Smooth muscle cell of the pulmonary artery (primary cell): ENCODE results near the gene RAVER1. TPM values are rescaled to one million over a fixed set of nuclear protein-coding genes. Genes with fewer than 3 reads are reported as not detected.

ENCODE experiments used
- total RNA-seq: library from RNA; depleted of rRNA; stranded (reverse); fragments of >200 nt; gene quantifications from 2 replicates; pipeline ENCODE4 v1.2.3, GENCODE V29; 2014

The RAVER1 gene, protein sequence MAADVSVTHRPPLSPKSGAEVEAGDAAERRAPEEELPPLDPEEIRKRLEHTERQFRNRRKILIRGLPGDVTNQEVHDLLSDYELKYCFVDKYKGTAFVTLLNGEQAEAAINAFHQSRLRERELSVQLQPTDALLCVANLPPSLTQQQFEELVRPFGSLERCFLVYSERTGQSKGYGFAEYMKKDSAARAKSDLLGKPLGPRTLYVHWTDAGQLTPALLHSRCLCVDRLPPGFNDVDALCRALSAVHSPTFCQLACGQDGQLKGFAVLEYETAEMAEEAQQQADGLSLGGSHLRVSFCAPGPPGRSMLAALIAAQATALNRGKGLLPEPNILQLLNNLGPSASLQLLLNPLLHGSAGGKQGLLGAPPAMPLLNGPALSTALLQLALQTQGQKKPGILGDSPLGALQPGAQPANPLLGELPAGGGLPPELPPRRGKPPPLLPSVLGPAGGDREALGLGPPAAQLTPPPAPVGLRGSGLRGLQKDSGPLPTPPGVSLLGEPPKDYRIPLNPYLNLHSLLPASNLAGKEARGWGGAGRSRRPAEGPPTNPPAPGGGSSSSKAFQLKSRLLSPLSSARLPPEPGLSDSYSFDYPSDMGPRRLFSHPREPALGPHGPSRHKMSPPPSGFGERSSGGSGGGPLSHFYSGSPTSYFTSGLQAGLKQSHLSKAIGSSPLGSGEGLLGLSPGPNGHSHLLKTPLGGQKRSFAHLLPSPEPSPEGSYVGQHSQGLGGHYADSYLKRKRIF
- 17.3 and 27.0 TPM in 2 replicates for total RNA-seq

DNA sequence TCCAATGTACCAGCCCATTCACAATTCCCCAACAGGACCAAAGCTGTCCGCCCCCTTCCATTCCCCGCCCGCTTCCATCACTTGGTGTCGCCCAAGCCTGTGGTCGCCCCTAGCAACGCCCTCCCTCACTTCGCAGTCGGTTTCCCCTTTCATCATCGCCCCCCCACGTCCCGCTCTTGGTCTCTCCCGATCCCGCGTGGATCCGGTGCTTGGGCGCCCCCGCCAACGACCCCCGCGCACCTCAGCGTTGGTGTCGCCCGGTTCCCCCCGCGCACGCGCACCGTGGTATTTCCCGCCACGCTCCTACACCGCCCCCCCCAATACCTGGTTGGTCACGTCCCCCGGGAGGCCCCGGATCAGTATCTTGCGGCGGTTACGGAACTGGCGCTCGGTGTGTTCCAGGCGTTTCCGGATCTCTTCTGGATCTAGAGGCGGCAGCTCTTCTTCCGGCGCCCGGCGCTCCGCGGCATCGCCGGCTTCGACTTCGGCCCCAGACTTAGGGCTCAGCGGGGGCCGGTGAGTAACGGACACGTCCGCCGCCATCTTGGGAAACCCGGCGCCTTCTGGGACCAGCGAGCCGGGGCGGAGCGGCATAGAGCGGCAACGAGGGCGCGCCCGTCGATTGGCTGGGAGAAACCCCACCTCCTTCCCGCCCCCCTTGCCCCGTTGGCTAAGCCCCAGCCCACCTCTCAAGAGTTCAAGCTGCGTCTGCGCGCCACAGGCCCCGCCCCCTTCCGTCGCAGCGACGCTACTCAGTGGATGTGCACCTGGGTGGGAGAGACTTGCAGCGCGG, at the start of gene RAVER1:
Gene RAVER1 (minus strand): TSS at position 565 of the 793 bp plus-strand sequence. CDS start 22 bp downstream, at position 543.

DNA sequence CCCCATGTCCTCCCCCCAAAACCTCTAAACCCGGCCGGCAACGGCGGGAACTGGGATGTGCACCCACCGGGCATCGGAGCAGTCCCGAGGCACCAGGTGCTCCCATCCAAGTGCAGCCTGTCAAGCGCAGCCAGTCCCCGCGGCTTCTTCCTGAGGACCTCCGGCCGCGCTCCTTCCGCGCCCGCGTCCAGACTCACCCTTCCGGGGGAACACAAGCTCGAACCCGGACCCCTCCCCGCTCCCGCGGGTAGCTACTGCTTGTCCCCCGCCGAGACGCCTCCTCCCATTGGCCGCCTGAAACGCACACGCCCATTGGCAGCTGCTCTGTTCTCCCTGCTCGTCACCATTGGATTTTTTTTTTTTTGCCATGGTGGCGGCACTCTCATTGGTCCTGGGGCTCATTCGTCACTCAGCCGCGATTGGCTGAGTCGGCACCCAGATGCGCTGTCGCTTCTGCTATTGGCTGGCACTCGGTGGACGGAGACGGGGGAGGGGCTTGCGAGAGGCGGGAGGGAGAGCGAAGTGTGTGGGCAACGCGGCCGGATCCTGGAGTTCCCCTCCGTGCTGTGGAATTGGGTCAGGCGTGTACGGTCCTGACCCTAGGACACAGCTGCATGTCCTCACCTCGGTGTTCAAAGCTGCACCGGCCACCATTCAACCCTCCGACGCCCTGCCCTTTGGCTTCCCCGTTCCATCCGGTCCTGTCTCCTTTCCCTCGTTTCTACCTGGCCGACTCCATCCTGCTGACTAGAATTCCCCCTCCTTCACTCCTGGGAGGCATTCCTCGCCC, 47.2 kb upstream of the RAVER1 start, which contains the start of gene TYK2:
Gene TYK2 (minus strand): TSS at position 260 of the 790 bp plus-strand sequence. CDS start 2,166 bp downstream, outside the sequence.

DNA sequence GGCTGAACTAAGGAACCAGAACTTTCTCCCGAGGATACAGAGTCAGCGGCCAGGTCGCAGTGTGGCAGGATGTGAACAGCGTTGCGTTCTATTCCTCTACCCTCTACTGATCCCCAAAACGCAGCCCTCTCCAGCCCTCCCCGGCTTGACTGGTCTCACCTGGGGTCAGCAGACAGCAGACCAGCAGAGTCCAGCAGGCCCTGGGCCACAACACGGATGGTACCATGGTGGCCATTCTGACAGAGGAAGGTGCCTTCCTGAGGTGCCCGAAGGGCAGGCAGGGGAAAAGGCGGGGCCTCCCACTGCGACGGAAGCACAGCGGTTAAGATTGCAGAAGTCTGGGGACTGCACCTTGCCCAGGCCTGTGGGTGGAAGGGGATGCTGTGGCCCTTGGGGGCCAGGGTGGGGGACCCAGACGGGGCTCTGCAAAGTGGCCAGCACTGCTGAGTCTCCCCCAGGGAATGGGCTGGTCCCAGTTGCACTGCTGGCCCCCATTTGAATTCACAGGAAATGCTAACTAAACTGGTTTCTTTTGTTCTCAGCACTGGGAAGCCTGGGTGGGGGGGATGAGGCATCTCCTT, 6.1 kb upstream of the RAVER1 start, which contains the start of gene ICAM3:
Gene ICAM3 (minus strand): TSS at position 245 of the 581 bp plus-strand sequence. CDS start 10 bp downstream, at position 235.

DNA sequence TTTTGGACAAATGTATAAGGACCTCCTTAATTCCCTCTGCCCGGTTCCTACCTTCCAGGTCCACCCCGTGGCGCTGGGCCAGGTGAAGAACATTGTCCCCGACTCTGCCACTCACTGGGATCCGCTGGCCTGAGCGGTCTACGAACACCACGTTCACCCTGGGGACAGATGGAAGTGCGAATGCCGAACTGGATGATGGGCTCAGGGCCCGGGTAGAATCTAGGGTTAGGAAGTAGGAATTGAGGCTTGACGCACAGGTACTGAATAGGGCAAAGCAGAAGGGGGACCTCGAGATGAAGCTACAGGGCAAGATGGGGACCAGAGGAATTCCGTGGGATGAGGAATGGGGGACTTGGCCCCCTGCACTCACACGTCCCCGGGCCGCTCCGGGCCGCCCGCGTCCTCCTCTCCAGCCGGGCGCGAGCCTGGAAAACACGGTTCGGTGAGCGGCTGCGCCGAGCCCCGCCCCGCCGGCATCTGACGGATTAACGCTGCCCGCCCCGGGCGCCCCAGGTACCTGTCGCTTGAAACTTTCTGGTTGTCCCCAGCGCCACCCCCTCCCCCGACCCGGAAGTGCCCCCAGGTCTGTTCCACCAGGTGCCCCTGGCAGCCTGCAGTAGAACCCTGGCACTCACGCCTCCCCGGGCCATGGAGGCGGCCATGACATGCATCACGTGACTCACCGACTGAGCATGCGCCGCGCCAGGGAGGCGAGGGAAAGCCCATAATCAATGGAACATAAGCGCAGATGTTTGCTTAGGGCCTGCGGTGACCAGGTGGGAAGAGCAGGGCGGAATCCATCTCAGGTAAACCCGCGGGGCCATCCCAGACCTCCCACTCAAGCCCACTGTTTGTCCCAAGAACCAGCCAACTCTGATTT, 17.8 kb downstream of the RAVER1 start, which contains the start of gene FDX2:
Gene FDX2 (minus strand): TSS at position 681 of the 880 bp plus-strand sequence. CDS start 19 bp downstream, at position 662.

DNA sequence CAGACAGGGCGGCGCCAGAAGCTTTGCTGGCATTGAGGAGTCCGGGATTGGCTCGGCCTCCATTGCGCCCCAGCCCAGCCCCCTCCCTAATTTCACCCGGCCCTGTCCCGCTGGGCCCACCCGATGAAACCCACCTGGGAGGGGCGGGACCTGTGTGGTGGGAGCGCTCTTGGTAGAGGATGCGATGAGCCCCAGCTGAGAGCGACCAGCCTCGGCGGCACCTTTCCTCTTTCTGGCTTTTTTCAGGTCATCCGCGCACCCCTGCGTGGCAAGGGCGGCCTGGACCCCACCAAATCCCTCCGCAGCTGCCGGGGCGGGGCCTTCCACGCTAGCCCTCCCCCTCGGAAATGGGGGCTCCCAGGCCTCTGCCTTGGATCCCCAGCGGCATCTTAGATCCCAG, 23.9 kb downstream of the RAVER1 start, which contains the start of gene ZGLP1:
Gene ZGLP1 (minus strand): TSS at position 393 of the 400 bp plus-strand sequence.

DNA sequence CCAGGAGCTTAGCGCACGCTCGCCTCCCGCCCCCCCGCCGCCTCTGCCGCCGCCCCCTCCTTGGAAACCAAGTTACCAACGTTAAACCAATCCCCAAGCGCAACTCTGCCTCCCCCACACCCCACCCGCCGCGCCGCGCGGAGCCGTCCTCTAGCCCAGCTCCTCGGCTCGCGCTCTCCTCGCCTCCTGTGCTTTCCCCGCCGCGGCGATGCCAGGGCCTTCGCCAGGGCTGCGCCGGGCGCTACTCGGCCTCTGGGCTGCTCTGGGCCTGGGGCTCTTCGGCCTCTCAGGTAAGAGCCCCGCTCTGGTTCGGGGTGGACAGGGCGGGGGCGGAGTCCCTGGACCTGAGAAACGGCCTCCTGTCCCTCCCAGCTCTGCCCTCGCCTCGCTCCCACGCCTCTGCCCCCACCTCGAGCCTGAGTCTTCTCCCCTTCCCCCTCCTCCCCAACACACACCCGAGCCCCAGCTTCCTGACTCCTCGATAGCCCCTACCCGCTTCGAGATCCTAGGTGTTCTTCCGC, 43.4 kb downstream of the RAVER1 start, which contains the start of gene ICAM5:
Gene ICAM5 (plus strand): TSS at position 117 of the 521 bp plus-strand sequence. CDS start 92 bp downstream, at position 209.

DNA sequence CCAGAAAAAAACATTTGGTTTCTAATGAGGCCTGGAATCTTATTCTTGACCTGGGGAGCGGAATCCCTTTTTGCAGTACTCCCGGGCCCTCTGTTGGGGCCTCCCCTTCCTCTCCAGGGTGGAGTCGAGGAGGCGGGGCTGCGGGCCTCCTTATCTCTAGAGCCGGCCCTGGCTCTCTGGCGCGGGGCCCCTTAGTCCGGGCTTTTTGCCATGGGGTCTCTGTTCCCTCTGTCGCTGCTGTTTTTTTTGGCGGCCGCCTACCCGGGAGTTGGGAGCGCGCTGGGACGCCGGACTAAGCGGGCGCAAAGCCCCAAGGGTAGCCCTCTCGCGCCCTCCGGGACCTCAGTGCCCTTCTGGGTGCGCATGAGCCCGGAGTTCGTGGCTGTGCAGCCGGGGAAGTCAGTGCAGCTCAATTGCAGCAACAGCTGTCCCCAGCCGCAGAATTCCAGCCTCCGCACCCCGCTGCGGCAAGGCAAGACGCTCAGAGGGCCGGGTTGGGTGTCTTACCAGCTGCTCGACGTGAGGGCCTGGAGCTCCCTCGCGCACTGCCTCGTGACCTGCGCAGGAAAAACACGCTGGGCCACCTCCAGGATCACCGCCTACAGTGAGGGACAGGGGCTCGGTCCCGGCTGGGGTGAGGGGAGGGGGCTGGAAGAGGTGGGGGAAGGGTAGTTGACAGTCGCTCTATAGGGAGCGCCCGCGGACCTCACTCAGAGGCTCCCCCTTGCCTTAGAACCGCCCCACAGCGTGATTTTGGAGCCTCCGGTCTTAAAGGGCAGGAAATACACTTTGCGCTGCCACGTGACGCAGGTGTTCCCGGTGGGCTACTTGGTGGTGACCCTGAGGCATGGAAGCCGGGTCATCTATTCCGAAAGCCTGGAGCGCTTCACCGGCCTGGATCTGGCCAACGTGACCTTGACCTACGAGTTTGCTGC, 46.3 kb downstream of the RAVER1 start, which contains the start of gene ICAM4:
Gene ICAM4 (plus strand): TSS at position 153 of the 935 bp plus-strand sequence. CDS start 58 bp downstream, at position 211.

DNA sequence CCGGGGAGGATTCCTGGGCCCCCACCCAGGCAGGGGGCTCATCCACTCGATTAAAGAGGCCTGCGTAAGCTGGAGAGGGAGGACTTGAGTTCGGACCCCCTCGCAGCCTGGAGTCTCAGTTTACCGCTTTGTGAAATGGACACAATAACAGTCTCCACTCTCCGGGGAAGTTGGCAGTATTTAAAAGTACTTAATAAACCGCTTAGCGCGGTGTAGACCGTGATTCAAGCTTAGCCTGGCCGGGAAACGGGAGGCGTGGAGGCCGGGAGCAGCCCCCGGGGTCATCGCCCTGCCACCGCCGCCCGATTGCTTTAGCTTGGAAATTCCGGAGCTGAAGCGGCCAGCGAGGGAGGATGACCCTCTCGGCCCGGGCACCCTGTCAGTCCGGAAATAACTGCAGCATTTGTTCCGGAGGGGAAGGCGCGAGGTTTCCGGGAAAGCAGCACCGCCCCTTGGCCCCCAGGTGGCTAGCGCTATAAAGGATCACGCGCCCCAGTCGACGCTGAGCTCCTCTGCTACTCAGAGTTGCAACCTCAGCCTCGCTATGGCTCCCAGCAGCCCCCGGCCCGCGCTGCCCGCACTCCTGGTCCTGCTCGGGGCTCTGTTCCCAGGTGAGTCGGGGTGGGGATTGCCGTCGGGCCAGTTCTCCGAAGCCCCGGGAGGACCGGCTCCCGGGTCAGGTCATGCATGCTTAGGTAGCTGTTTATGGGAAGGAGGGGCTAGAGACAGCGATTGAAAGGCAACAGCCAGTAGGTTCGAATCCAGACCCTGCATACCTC, 62.5 kb downstream of the RAVER1 start, which contains the start of gene ICAM1:
Gene ICAM1 (plus strand): TSS at position 505 of the 779 bp plus-strand sequence. CDS start 40 bp downstream, at position 545.

Other genes starting within 250 kb of the RAVER1 start
- gene SHFL, start 247.2 kb downstream of the RAVER1 start, total RNA-seq = 27.1 and 27.7 TPM in 2 replicates
- 0.46 and 0.73 TPM in 2 replicates for gene ANGPTL6, start 230.9 kb downstream of the RAVER1 start, total RNA-seq
- gene PPAN, start 227.2 kb downstream of the RAVER1 start, total RNA-seq = 34.7 and 50.3 TPM in 2 replicates
- gene P2RY11, start 221.8 kb downstream of the RAVER1 start, total RNA-seq = 5.9 and 10.1 TPM in 2 replicates
- gene EIF3G, start 213.6 kb downstream of the RAVER1 start, total RNA-seq = 202 and 222 TPM in 2 replicates
- gene DNMT1, start 138.6 kb downstream of the RAVER1 start, total RNA-seq = 26.7 and 30.3 TPM in 2 replicates
- gene S1PR2, start 102.2 kb downstream of the RAVER1 start, total RNA-seq = 11.9 and 14.6 TPM in 2 replicates
- gene MRPL4, start 81.3 kb downstream of the RAVER1 start, total RNA-seq = 18.1 and 25.0 TPM in 2 replicates
- 5.9 and 19.6 TPM in 2 replicates for gene ICAM1, start 62.4 kb downstream of the RAVER1 start, total RNA-seq
- gene ICAM4, start 46.6 kb downstream of the RAVER1 start, total RNA-seq = 0.10 and 0.52 TPM in 2 replicates
- gene ICAM5, start 43.6 kb downstream of the RAVER1 start, total RNA-seq = 2.3 and 2.5 TPM in 2 replicates
- gene ZGLP1, start 23.7 kb downstream of the RAVER1 start, total RNA-seq = 0.46 and 0.59 TPM in 2 replicates
- 12.5 and 19.6 TPM in 2 replicates for gene FDX2, start 17.5 kb downstream of the RAVER1 start, total RNA-seq
- gene ICAM3, start 6.1 kb upstream of the RAVER1 start, total RNA-seq = 6.7 and 8.3 TPM in 2 replicates
- 82.5 and 86.6 TPM in 2 replicates for gene TYK2, start 47.0 kb upstream of the RAVER1 start, total RNA-seq
- 119 and 153 TPM in 2 replicates for gene CDC37, start 70.0 kb upstream of the RAVER1 start, total RNA-seq
- gene PDE4A, start 87.0 kb upstream of the RAVER1 start, total RNA-seq = 9.7 and 10.0 TPM in 2 replicates
- 79.0 and 82.3 TPM in 2 replicates for gene KEAP1, start 169.8 kb upstream of the RAVER1 start, total RNA-seq
- gene S1PR5, start 183.9 kb upstream of the RAVER1 start, total RNA-seq = 1.7 and 4.8 TPM in 2 replicates
- 9.9 and 14.3 TPM in 2 replicates for gene ATG4D, start 210.4 kb upstream of the RAVER1 start, total RNA-seq
- gene KRI1, start 232.5 kb upstream of the RAVER1 start, total RNA-seq = 8.0 and 10.7 TPM in 2 replicates
- gene CDKN2D, start 235.4 kb upstream of the RAVER1 start, total RNA-seq = 9.8 and 11.6 TPM in 2 replicates